Measurements from ENCODE around the gene ADARB2. TPM values are rescaled to one million over a fixed set of nuclear protein-coding genes. Genes with fewer than 3 reads are reported as not detected.

The ADARB2 gene
- total and polyA plus RNA-seq, 2 experiments from 2014 or later: 2.0 to 5.0 TPM

- Mint-ChIP-seq H3K9me3 (peaks cover 11% of the 10 kb centered on the region), H3K36me3 (ENCODE audit: low read depth) (no peaks in the 10 kb centered on the region; the same call in 2 of the 3 replicates), H3K27ac (no peak overlapping the region), H3K27me3 (ENCODE audit: insufficient read depth, low read depth, poor library complexity) (peaks cover 10% of the 10 kb centered on the region), H3K4me1 (peaks cover 2% of the 10 kb centered on the region; the same call in 2 of the 3 replicates), H3K4me3 (no peak overlapping the region)
- Histone ChIP-seq H3K9me2 (ENCODE audit: insufficient read depth) (no peaks in the 10 kb centered on the region; the same call in 1 of the 2 replicates), H3K4me2 (no peak overlapping the region), H4K20me1 (replicated peaks; ENCODE audit: insufficient read depth) (no peaks in the 10 kb centered on the region), H3K79me2 (replicated peaks; ENCODE audit: insufficient read depth) (no peaks in the 10 kb centered on the region), H3F3A (replicated peaks; ENCODE audit: low read depth) (no peaks in the 10 kb centered on the region), H2AFZ (no peak overlapping the region), H3K36me3 (ENCODE audit: insufficient read depth) (no peaks in the 10 kb centered on the region), H3K4me1 (ENCODE audit: insufficient read depth) (no peaks in the 10 kb centered on the region), H3K27ac (ENCODE audit: low read depth) (no peak overlapping the region), H3K4me3 (no peak overlapping the region), H3K27me3 (ENCODE audit: insufficient read depth) (no peaks in the 10 kb centered on the region)
- DNase-seq (ENCODE audit: low spot score) (no peak), ATAC-seq (no peak)
- TF ChIP-seq EZH2phosphoT487 (IDR thresholded peaks at IDR 0.05; ENCODE audit: unreplicated experiment) (no peak), ZNF114 (CRISPR knock-in tag; IDR thresholded peaks at IDR 0.05) (no peak), ETS1 (IDR thresholded peaks at IDR 0.05) (no peak), CREB1 (CRISPR knock-in tag; IDR thresholded peaks at IDR 0.05; ENCODE audit: low read depth) (no peak), STAT1 (IDR thresholded peaks at IDR 0.05; ENCODE audit: unreplicated experiment) (no peak), EZH2 (IDR thresholded peaks at IDR 0.05; ENCODE audit: low read depth, unreplicated experiment) (no peak), JUNB (IDR thresholded peaks at IDR 0.05; ENCODE audit: unreplicated experiment) (no peak), ZNF462 (CRISPR knock-in tag; IDR thresholded peaks at IDR 0.05) (no peak), POLR2AphosphoS5 (IDR thresholded peaks at IDR 0.05; ENCODE audit: low read depth) (no peak), REST (IDR thresholded peaks at IDR 0.05; ENCODE audit: unreplicated experiment) (no peak), CTCF (conservative IDR thresholded peaks at IDR 0.05; ENCODE audit: low read depth in 2 of 2) (no peak), NANOG (IDR thresholded peaks at IDR 0.05; ENCODE audit: borderline replicate concordance) (no peak), ZNF331 (CRISPR knock-in tag; IDR thresholded peaks at IDR 0.05; ENCODE audit: low read depth) (no peak)
Observed at GRCh38 chr10:1591045-1591444, 146.3 kb downstream of the ADARB2 start.
